SH-SY5Y (cell line): ENCODE measurements around the gene RAB18.

Experiments
- GATA2 ChIP-seq: IDR thresholded peaks from 2 replicates; pipeline ENCODE4 v1.6.1; 2011; ENCODE audit warnings: mild to moderate bottlenecking, low read depth, low read length
- GATA3 ChIP-seq: IDR thresholded peaks from 2 replicates; pipeline ENCODE4 v1.6.1; 2011; ENCODE audit warnings: low read depth, mild to moderate bottlenecking, low read length, moderate library complexity

GRCh38 chr10:27474741-27475140 lies 29.4 kb upstream of the RAB18 start:
- TF ChIP-seq GATA2 (no peak), GATA3 (no peak)
